Stomach smooth muscle (tissue), 2 donors: Measurements from ENCODE around the gene ZFP62.

ENCODE experiments used
- H3K27ac ChIP-seq: one replicate; pipeline ENCODE4 v1.7.0; 2013; ENCODE audit warnings: mild to moderate bottlenecking, low read length, inconsistent platforms
- H3K27me3 ChIP-seq, 2 donors: one replicate each; pipeline ENCODE4 v1.7.0; 2013; ENCODE audit warnings: low read length in 2 of 2; ENCODE audit not compliant: insufficient read depth in 2 of 2, control insufficient read depth in 1 of 2
- H3K36me3 ChIP-seq, 2 donors: one replicate each; pipeline ENCODE4 v1.7.0; 2013; ENCODE audit warnings: low read length in 2 of 2; ENCODE audit not compliant: control insufficient read depth in 2 of 2, insufficient read depth in 2 of 2
- H3K4me1 ChIP-seq: one replicate; pipeline ENCODE4 v1.7.0; 2013; ENCODE audit warnings: low read length; ENCODE audit not compliant: control insufficient read depth, insufficient read depth
- H3K4me3 ChIP-seq, 2 donors: one replicate each; pipeline ENCODE4 v1.7.0; 2013; ENCODE audit warnings: low read length in 2 of 2
- H3K9ac ChIP-seq, 2 donors: one replicate each; pipeline ENCODE4 v1.7.0; 2013; ENCODE audit warnings: low read length in 2 of 2, mild to moderate bottlenecking in 1 of 2
- H3K9me3 ChIP-seq, 2 donors: one replicate each; pipeline ENCODE4 v1.7.0; 2013; ENCODE audit warnings: low read length in 2 of 2; ENCODE audit not compliant: control insufficient read depth in 2 of 2
- donor health status: healthy.
- donor health status: Pancreatic carcinoma.

The ZFP62 gene

DNA sequence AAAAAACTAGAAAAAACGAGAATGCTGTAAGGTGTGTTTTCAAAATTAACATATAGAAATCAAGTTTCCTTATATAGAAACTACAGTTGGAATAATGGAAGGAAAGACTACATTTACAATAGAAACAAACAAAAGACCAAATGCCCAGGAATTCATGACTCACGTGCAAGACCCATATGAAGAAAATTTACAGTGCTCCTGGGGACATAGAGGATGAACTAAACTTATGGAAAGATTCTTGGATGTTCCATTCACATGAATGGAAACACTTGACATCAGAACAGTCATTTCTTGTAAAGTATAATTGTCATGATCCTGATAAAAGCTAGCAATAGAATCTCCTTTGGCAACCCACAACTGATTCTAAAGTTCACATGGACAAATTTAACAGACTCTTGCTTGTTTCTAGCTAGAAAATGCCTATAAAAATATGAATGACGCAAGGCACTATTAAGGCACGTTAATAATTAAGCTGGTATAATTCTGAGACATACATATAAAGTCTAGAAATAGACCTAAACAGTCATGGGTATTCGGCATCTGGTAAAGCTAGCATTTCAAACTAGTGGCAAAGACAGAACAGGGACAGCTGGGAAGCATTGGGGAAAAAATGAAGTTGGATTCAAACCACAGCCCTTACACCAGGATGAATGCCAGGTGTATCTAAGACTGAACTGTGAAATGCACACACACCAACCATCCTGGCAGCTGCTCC is 5.1 kb upstream of the ZFP62 start:
- Histone ChIP-seq H3K9ac (no peak overlapping the region), H3K27me3 (no peaks in the 10 kb centered on the region), H3K36me3 (no peaks in the 10 kb centered on the region), H3K27ac (no peak overlapping the region), H3K9me3 (no peaks in the 10 kb centered on the region), H3K4me1 (peaks cover 5% of the 10 kb centered on the region), H3K4me3 (no peak overlapping the region)

DNA sequence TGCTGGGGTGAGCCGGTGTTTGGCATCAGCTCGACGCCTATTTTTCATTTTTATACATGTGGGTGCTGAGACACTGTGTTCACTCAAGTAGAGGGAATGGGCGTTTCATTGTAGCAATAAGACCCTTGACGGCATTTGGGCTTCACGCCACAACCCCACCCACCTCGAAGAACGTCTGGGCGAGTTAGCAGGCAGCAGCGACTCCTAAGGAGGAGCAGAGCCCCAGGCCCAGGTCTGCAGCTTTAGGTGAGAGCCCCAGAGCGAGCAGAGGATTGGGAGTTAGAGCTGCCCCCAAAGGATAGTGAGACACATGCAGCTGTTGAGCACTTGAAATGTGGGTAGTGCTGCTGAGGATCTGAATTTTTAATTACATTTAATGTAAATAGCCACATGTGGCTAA is 1.6 kb upstream of the ZFP62 start:
- no peaks in the 10 kb centered on the region for H3K36me3 ChIP-seq
- no peaks in the 10 kb centered on the region for H3K9me3 ChIP-seq
- no peaks in the 10 kb centered on the region for H3K27me3 ChIP-seq
- H3K27ac ChIP-seq = no peak overlapping the region
- no peak overlapping the region for H3K4me3 ChIP-seq
- peaks cover 14% of the 10 kb centered on the region for H3K4me1 ChIP-seq
- no peak overlapping the region for H3K9ac ChIP-seq

DNA sequence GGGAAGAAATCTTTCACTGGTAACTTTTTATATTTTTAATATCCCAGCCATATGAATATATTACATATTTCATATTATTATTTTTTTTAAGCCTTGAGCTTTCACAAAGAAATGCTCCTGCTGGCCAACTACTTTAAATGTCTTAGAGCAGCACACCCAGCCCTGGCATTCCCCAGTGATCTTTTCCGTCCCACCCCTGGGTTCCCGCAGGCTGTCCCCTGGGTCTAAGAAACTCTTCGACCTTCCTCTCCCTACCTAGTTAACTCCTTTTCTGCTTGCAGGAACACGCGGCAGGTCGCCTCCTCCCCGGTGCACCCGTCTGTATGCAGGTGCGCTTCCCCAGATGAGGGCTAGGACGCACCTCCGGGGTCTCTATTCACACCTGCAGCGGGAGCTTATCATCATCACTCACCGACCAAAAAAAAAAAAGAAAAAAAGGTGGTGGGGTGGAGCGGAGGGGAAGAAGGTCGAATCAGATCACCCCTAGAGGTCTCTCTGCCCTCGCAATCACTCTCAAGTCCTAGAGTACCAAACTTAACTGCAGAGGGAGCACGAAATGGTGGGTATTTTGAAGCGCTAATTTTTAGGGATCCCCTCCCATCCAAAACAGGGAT is 696 bp downstream of the ZFP62 start:
- H3K27ac ChIP-seq = peak overlapping the region; percentile 79
- no peaks in the 10 kb centered on the region for H3K27me3 ChIP-seq
- H3K9me3 ChIP-seq = no peaks in the 10 kb centered on the region
- peak overlapping the region; percentile 90 to 95 for H3K9ac ChIP-seq
- H3K4me1 ChIP-seq = peaks cover 14% of the 10 kb centered on the region
- H3K4me3 ChIP-seq = peak overlapping the region; percentile 95 to 98
- H3K36me3 ChIP-seq = peaks cover 0 to 3% of the 10 kb centered on the region in 2 donors

DNA sequence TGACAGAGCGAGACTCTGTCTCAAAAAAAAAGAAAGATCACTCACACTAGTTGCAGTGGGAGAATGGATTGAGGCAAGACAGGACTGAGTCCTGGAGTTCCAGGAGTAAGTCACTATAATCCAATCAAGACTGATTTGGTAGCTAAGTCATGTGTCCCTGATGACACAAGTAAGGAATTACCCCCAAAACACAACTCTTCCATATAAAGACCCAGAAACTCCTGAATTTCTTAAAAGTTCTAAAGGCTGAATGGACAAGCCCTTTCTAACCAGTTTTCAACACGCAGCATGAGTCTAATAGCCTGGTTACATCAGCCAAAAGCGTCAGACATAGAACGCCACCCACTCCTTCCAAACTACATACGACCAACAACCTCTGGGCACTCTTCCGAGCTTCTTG is 2.5 kb downstream of the ZFP62 start:
- no peaks in the 10 kb centered on the region for H3K27me3 ChIP-seq
- H3K9me3 ChIP-seq = no peaks in the 10 kb centered on the region
- H3K4me1 ChIP-seq = peaks cover 14% of the 10 kb centered on the region
- peaks cover 3 to 4% of the 10 kb centered on the region in 2 donors for H3K36me3 ChIP-seq
- H3K4me3 ChIP-seq = no peak overlapping the region
- no peak overlapping the region for H3K27ac ChIP-seq
- H3K9ac ChIP-seq = no peak overlapping the region

DNA sequence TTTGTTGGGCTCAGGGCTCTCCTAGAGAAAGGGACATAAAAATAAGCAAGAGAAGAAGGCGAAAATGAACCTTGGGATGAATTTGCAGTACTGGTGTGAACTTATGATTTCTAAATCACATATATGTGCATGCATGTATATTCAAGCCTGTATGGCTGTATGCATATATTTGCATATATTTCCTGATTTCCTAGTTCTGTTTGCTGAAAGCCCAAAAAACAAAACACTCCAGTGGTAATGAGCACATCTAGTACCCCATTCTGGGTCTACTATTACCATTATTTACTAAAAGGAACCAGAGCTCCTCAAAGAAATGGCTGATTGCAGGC is 7.3 kb downstream of the ZFP62 start:
- no peaks in the 10 kb centered on the region for H3K27me3 ChIP-seq
- peaks cover 27 to 30% of the 10 kb centered on the region in 2 donors for H3K36me3 ChIP-seq
- H3K4me1 ChIP-seq = no peaks in the 10 kb centered on the region
- H3K9me3 ChIP-seq = peaks cover 9 to 12% of the 10 kb centered on the region in 2 donors
- H3K4me3 ChIP-seq = no peak overlapping the region
- H3K27ac ChIP-seq = no peak overlapping the region
- H3K9ac ChIP-seq = no peak overlapping the region

DNA sequence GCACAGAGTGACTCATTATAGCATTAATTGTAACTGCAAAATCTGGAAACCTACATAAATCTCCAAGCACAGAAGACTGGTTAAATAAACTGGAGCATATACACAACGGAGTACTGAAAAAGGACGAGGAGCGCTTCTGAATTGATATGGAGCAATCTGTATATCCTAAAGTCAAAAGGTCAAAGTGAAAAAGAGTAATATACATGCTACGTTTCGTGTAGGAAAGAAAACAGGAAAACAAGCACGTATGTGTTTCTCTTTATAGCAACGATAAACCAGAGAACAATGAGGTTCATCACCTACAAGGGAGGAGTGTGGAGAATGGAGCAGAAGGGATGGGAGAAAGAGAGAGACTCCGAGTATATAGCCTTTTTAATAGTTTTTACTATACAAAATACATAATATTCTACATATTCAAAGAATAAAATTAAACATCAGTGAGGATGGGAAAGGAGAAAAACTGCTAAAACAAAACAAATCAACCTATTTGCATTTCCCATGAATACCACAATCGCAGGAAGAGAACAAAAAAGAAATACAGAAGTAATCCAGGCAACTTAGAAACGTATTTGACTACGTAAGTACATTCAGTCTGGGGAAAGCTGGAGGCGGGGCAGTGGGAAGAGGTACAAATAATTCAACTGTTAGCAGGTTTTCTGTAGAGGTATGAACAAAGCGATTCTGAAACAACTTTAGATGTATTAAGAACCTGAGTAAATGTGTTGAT is 7.8 kb downstream of the ZFP62 start:
- Histone ChIP-seq H3K9me3 (peaks cover 9 to 12% of the 10 kb centered on the region in 2 donors), H3K9ac (no peak overlapping the region), H3K4me1 (no peaks in the 10 kb centered on the region), H3K36me3 (peaks cover 29 to 33% of the 10 kb centered on the region in 2 donors), H3K27me3 (no peaks in the 10 kb centered on the region), H3K4me3 (no peak overlapping the region), H3K27ac (no peak overlapping the region)

DNA sequence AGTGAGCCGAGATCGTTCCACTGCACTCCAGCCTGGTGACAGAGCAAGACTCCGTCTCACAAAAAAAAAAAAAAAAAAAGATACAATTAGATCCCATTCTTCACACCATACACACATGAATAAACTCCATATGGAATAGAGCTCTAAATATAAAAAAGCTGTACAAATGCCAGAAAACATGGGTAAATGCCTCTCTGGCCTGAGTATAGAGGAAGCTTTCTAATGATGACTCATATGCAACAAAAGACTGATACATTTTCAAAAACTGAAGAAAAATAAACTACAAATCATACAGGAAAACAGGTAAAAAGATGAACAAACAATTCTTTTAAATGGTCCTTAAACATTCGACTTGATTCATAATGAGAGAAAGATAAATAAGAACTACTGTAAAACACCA is 8.6 kb downstream of the ZFP62 start:
- Histone ChIP-seq H3K36me3 (peaks cover 29 to 33% of the 10 kb centered on the region in 2 donors), H3K9me3 (peaks cover 9 to 12% of the 10 kb centered on the region in 2 donors), H3K27me3 (no peaks in the 10 kb centered on the region), H3K4me1 (no peaks in the 10 kb centered on the region), H3K27ac (no peak overlapping the region), H3K4me3 (no peak overlapping the region), H3K9ac (no peak overlapping the region)

DNA sequence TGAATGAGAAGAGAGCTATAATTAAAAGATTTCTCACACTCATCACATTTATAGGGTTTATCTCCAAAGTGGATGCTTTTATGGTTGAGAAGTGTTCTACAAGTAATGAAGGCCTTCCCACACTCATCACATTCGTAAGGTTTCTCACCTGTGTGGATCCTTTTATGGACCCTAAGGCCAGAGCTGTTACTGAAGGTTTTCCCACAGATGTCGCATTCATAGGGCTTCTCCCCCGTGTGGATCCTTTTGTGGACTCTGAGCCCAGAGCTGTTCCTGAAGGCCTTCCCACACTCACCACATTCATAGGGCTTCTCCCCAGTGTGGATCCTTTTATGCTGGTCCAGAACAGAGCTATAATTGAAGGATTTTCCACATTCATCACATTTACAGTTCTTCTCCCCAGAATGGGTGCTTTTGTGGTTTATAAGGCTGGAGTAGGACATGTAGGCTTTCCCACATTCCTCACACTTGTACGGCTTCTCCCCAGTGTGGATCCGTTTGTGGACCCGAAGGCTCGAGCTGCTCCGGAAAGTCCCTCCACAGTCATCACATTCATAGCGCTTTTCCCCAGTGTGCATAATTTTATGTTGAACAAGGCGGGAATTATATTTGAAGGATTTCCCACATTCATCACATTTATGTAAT is 10.5 kb downstream of the ZFP62 start:
- Histone ChIP-seq H3K9ac (no peak overlapping the region), H3K36me3 (peaks cover 30 to 36% of the 10 kb centered on the region in 2 donors), H3K4me1 (no peaks in the 10 kb centered on the region), H3K4me3 (no peak overlapping the region), H3K27me3 (no peaks in the 10 kb centered on the region), H3K27ac (no peak overlapping the region), H3K9me3 (peaks cover 9 to 12% of the 10 kb centered on the region in 2 donors)

DNA sequence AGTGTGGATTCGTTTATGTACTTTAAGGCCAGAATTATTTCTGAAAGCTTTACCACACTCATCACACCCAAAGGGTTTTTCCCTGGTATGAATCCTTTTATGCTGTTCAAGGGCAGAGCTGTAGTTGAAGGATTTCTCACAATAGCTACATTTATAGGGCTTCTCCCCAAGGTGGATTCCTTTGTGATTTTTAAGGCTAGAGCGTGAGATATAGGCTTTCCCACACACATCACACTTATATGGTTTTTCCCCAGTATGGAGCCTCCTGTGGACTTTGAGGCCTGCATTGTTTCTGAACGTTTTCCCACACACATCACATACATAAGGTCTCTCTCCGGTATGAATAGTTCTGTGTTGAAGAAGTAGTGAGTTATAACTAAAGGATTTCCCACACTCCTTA is 11.2 kb downstream of the ZFP62 start:
- Histone ChIP-seq H3K4me1 (no peaks in the 10 kb centered on the region), H3K27me3 (no peaks in the 10 kb centered on the region), H3K9me3 (peaks cover 9 to 12% of the 10 kb centered on the region in 2 donors), H3K27ac (no peak overlapping the region), H3K4me3 (no peak overlapping the region), H3K9ac (no peak overlapping the region), H3K36me3 (peaks cover 30 to 35% of the 10 kb centered on the region in 2 donors)

DNA sequence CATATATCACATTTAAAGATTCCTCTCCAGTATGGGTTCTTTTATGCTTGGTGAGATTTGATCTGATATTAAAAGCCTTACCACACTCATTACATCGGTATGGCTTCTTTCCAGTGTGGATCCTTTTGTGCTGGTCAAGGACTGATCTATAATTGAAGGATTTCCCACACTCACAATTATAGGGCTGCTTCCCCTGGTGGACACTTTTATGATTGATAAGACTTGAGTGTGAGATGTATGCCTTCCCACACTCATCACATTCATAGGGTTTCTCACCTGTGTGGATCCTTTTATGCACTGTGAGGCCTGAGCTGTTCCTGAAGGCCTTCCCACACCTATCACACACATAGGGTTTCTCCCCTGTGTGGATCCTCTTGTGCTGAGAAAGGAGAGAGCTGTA is 12.2 kb downstream of the ZFP62 start:
- Histone ChIP-seq H3K36me3 (peaks cover 30 to 32% of the 10 kb centered on the region in 2 donors), H3K27ac (no peak overlapping the region), H3K27me3 (no peaks in the 10 kb centered on the region), H3K4me3 (no peak overlapping the region), H3K9me3 (peaks cover 9 to 12% of the 10 kb centered on the region in 2 donors), H3K9ac (no peak overlapping the region), H3K4me1 (no peaks in the 10 kb centered on the region)
